Measurements from ENCODE around the gene SNX20.

Gene SNX20

DNA sequence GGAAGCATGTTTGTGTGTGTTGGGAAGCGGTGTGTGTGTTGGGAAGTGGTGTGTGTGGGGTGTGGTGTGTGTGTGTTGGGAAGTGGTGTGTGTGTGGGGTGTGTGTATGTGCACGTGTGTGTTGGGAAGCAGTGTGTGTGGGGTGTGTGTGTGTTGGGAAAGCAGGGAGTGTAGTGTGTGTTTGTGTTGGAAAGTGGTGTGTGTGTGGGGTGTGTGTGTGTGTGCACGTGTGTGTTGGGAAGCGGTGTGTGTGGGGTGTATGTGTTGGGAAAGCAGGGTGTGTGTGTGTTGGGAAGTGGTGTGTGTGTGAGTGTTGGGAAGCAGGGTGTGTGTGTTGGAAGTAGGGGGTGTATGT lies 11.5 kb upstream of the SNX20 start:
- no peak for TF ChIP-seq EP300 (IDR thresholded peaks at IDR 0.05; ENCODE audit: borderline replicate concordance)
- TF ChIP-seq CEBPB (IDR thresholded peaks at IDR 0.05), result no peak
- TF ChIP-seq, protein P1, sequence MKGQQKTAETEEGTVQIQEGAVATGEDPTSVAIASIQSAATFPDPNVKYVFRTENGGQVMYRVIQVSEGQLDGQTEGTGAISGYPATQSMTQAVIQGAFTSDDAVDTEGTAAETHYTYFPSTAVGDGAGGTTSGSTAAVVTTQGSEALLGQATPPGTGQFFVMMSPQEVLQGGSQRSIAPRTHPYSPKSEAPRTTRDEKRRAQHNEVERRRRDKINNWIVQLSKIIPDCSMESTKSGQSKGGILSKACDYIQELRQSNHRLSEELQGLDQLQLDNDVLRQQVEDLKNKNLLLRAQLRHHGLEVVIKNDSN (IDR thresholded peaks at IDR 0.05), result no peak
- no peak for TF ChIP-seq TCF12 (IDR thresholded peaks at IDR 0.05; ENCODE audit: low read depth)
- no peak for TF ChIP-seq TEAD4 (IDR thresholded peaks at IDR 0.05)
- TF ChIP-seq CREB1 (IDR thresholded peaks at IDR 0.05; ENCODE audit: low read depth), result no peak
- TF ChIP-seq NFIC (IDR thresholded peaks at IDR 0.05), result no peak
- TF ChIP-seq ZBTB7A (IDR thresholded peaks at IDR 0.05; ENCODE audit: low read depth), result no peak
- no peak for TF ChIP-seq FOXM1 (IDR thresholded peaks at IDR 0.05; ENCODE audit: borderline replicate concordance, low read depth)
- TF ChIP-seq, protein P2, sequence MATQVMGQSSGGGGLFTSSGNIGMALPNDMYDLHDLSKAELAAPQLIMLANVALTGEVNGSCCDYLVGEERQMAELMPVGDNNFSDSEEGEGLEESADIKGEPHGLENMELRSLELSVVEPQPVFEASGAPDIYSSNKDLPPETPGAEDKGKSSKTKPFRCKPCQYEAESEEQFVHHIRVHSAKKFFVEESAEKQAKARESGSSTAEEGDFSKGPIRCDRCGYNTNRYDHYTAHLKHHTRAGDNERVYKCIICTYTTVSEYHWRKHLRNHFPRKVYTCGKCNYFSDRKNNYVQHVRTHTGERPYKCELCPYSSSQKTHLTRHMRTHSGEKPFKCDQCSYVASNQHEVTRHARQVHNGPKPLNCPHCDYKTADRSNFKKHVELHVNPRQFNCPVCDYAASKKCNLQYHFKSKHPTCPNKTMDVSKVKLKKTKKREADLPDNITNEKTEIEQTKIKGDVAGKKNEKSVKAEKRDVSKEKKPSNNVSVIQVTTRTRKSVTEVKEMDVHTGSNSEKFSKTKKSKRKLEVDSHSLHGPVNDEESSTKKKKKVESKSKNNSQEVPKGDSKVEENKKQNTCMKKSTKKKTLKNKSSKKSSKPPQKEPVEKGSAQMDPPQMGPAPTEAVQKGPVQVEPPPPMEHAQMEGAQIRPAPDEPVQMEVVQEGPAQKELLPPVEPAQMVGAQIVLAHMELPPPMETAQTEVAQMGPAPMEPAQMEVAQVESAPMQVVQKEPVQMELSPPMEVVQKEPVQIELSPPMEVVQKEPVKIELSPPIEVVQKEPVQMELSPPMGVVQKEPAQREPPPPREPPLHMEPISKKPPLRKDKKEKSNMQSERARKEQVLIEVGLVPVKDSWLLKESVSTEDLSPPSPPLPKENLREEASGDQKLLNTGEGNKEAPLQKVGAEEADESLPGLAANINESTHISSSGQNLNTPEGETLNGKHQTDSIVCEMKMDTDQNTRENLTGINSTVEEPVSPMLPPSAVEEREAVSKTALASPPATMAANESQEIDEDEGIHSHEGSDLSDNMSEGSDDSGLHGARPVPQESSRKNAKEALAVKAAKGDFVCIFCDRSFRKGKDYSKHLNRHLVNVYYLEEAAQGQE (IDR thresholded peaks at IDR 0.05; ENCODE audit: low read depth), result no peak
- TF ChIP-seq TAF1 (IDR thresholded peaks at IDR 0.05; ENCODE audit: low read depth), result no peak
- TF ChIP-seq EGR1 (IDR thresholded peaks at IDR 0.05), result no peak
- no peak for TF ChIP-seq YY1 (IDR thresholded peaks at IDR 0.05; ENCODE audit: low read depth)
- TF ChIP-seq RAD21 (IDR thresholded peaks at IDR 0.05; ENCODE audit: low read depth), result no peak
- TF ChIP-seq, protein P3, sequence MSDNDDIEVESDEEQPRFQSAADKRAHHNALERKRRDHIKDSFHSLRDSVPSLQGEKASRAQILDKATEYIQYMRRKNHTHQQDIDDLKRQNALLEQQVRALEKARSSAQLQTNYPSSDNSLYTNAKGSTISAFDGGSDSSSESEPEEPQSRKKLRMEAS (IDR thresholded peaks at IDR 0.05), result no peak

DNA sequence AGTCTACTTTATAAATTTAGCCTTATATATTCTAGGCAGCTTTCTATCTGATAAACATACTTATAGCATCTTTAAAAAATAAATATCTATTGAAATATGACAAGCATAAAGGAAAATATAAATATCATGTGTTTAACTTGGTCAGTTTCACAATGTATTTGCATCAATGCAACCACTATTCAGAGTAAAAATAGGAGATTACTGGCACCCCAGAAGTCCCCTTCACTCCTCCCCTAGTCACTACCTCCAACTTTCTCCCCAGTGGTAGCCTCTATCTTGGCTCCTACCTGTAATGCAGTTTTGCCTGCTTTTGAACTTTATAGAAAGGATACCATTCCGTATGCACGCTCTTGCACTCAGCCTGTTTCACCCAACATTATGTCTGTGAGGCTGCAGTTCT lies 9.1 kb upstream of the SNX20 start:
- TF ChIP-seq EGR1 (IDR thresholded peaks at IDR 0.05), result no peak
- TF ChIP-seq TCF12 (IDR thresholded peaks at IDR 0.05; ENCODE audit: low read depth), result no peak

DNA sequence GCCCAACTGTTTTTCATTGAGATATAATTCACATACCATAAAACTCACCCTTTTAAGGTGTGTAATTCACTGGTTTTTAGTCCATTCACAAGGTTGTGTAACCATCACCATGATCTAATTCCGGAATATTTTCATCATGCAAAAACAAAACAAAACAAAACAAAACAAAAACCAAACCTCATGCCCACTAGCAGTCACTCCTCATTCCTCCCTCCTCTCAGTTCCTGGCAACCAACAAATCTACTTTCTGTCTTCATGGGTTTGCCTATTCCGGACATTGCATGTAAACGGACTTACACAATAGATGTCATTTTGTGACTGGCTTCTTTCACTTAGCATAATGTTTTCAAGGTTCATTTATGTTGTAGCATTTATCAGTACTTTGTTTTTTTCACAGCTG lies 7.8 kb upstream of the SNX20 start:
- TF ChIP-seq EP300 (IDR thresholded peaks at IDR 0.05; ENCODE audit: borderline replicate concordance), result no peak
- TF ChIP-seq TEAD4 (IDR thresholded peaks at IDR 0.05), result no peak
- TF ChIP-seq YY1 (IDR thresholded peaks at IDR 0.05; ENCODE audit: low read depth), result no peak
- TF ChIP-seq, protein P2 (IDR thresholded peaks at IDR 0.05; ENCODE audit: low read depth), result no peak
- TF ChIP-seq, protein P3 (IDR thresholded peaks at IDR 0.05), result no peak
- no peak for TF ChIP-seq TCF12 (IDR thresholded peaks at IDR 0.05; ENCODE audit: low read depth)
- no peak for TF ChIP-seq RAD21 (IDR thresholded peaks at IDR 0.05; ENCODE audit: low read depth)
- TF ChIP-seq, protein P1 (IDR thresholded peaks at IDR 0.05), result no peak

DNA sequence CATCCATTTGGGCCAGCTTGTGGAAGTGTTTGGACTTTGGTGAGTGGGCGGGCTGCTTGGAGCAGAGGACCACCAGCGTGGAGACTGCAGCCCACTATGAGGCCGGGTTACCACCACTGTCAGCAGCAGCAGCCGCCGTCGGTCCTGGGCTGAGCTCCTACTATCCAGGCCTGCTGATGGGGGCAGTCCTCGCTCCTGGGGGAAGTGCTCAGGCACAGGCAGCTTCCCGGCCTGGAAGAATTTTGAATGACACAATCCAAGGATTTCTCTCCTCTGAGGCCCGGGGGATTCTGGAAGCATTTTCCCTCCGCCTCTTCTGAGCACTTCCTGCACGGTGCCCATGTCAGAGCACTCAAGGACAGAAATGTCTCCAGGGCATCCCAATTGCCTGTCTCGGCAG lies 7.0 kb upstream of the SNX20 start:
- TF ChIP-seq ZBTB7A (IDR thresholded peaks at IDR 0.05; ENCODE audit: low read depth) (no peak), EP300 (IDR thresholded peaks at IDR 0.05; ENCODE audit: borderline replicate concordance) (no peak), NFIC (IDR thresholded peaks at IDR 0.05) (no peak)

DNA sequence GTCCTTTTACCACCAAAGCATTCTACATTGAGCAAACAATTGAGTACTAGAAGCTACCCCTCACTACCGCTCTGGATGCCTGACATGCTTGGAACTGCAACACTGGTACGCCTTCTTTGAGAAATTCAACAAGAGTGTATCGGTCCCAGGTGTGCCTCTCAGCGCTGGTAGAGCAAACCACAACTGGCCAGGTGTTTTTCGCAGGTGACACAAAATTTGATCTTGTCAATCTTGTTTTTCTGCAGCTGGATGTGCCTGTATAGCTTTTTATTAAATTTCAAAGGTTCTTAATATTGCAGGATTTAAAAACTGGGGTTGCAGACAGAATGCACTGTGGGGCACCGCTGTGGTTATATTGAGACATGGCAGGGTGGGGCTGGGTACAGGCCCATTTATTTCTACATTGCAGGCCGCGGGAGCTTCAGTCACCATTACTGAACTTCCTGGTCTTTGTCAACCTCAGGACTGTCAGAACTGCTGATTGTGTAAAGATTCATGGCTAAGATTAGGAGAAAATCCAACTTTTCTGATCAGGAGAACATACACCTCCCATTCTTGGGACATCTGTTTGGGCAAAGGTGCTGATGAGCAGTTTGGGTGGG lies 4.5 kb upstream of the SNX20 start:
- TF ChIP-seq EGR1 (IDR thresholded peaks at IDR 0.05), result no peak
- no peak for TF ChIP-seq TAF1 (IDR thresholded peaks at IDR 0.05; ENCODE audit: low read depth)
- TF ChIP-seq CEBPB (IDR thresholded peaks at IDR 0.05), result no peak
- TF ChIP-seq, protein P1 (IDR thresholded peaks at IDR 0.05), result no peak
- TF ChIP-seq, protein P3 (IDR thresholded peaks at IDR 0.05), result no peak
- TF ChIP-seq TCF12 (IDR thresholded peaks at IDR 0.05; ENCODE audit: low read depth), result no peak
- TF ChIP-seq NFIC (IDR thresholded peaks at IDR 0.05), result no peak
- TF ChIP-seq, protein P2 (IDR thresholded peaks at IDR 0.05; ENCODE audit: low read depth), result no peak
- TF ChIP-seq CREB1 (IDR thresholded peaks at IDR 0.05; ENCODE audit: low read depth), result no peak
- no peak for TF ChIP-seq EP300 (IDR thresholded peaks at IDR 0.05; ENCODE audit: borderline replicate concordance)
- TF ChIP-seq FOXM1 (IDR thresholded peaks at IDR 0.05; ENCODE audit: borderline replicate concordance, low read depth), result no peak
- no peak for TF ChIP-seq ZBTB7A (IDR thresholded peaks at IDR 0.05; ENCODE audit: low read depth)
- no peak for TF ChIP-seq RAD21 (IDR thresholded peaks at IDR 0.05; ENCODE audit: low read depth)
- no peak for TF ChIP-seq YY1 (IDR thresholded peaks at IDR 0.05; ENCODE audit: low read depth)
- TF ChIP-seq TEAD4 (IDR thresholded peaks at IDR 0.05), result no peak
